Smooth muscle cell of the brain vasculature (primary cell): Measurements from ENCODE around the gene CRIP2.

ENCODE experiments used
- DNase-seq: peaks from one replicate; pipeline ENCODE4 v3.0.0-alpha.2; 2012; ENCODE audit warnings: low read depth, low spot score

The CRIP2 gene

GRCh38 chr14:105487449-105487985 is 12.9 kb downstream of the CRIP2 start:
- no peak for DNase-seq

- DNase-seq = no peak
Measured at GRCh38 chr14:105487986-105488777, 13.6 kb downstream of the CRIP2 start.

- DNase-seq = no peak
Measured at GRCh38 chr14:105488781-105489541, 14.3 kb downstream of the CRIP2 start.

- no peak for DNase-seq
Measured at GRCh38 chr14:105489542-105490266, 15.1 kb downstream of the CRIP2 start.

GRCh38 chr14:105490267-105490571 is 15.6 kb downstream of the CRIP2 start:
- DNase-seq = no peak

GRCh38 chr14:105490572-105491365 is 16.1 kb downstream of the CRIP2 start, which contains the start of gene TEDC1:
Gene TEDC1 (plus strand): TSS chr14:105491246. CDS start chr14:105491376, 130 bp downstream.
- DNase-seq = peak; percentile 100

GRCh38 chr14:105491366-105491973 is 16.8 kb downstream of the CRIP2 start:
- DNase-seq = no peak

GRCh38 chr14:105492031-105492970 is 17.7 kb downstream of the CRIP2 start:
- no peak for DNase-seq

GRCh38 chr14:105492971-105493871 is 18.6 kb downstream of the CRIP2 start:
- DNase-seq = no peak

GRCh38 chr14:105493921-105494605 is 19.4 kb downstream of the CRIP2 start:
- no peak for DNase-seq

- DNase-seq = no peak
Measured at GRCh38 chr14:105494606-105494929, 19.9 kb downstream of the CRIP2 start.

- no peak for DNase-seq
Measured at GRCh38 chr14:105495101-105495989, 20.7 kb downstream of the CRIP2 start.

- DNase-seq = no peak
Measured at GRCh38 chr14:105495990-105496830, 21.6 kb downstream of the CRIP2 start.

GRCh38 chr14:105496831-105497591 is 22.4 kb downstream of the CRIP2 start:
- DNase-seq = no peak

- no peak for DNase-seq
Measured at GRCh38 chr14:105497671-105498429, 23.2 kb downstream of the CRIP2 start.
